ENCODE measurements around the gene DCP1B.

DCP1B gene

DNA sequence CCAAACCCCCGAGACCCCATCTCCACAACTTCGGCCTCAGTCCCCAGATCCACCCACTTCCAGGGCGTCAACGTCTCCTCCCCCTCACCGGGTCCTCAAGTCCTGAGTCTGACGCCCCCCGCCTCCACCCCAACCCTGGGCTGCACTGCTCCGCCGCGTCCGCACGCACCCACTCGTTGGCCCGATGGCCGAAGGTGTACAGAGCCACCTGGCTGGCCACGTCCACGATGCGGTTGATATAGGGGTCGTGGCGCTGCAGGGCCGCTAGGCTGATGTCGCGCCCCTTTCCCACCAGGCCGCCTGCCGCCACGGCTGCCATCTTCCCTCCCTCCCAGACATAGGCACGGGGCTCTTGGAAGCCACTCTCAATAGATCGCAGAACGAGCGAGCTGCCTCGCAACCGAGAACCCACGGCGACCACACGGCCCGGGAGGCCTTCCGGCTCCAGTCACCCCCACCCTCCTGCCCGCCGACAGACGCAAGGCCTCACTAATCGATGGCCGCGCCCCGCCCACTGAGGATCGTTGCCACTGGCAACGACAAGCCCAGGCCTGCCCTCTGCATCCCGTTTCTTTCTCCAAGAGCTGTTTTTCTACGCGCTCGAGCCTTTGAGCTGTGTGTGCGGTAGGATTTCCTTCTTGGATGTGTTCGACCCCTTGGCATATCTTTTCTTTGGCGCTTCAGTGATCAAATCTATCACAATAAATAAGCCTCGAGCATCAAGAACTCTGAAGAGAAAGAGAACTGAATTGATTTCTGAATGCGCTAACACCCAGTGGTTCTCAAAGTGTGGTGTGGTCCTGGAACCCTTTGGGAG lies at the start of gene DCP1B:
Gene DCP1B, minus strand, starts transcription at position 345 of the 817 bp plus-strand sequence. Its CDS starts 26 bp downstream, at position 319.
- DNase-seq (ENCODE audit: low spot score) = peak; percentile 94

DNA sequence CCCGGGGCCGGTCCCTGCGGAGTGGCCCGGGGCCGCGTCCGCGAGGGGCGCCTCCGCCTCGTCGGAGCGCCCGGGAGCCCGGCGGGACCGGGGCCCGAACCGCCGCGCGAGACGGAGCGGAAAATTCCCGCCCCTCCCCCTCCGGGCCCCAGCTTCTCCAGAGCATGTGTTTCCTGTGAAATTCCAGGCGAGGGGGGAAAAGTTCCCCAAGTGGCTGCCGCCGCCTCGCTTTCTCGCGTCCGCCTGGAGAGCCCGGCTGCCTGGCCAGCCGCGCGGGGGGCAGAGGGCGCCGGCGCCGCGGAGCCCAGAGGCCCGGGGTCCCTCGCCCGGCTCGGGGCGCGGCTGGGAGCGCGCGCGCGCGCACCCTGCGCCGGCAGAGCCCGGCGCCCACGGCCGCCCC lies 49.4 kb upstream of the DCP1B start:
- DNase-seq (ENCODE audit: low spot score) = no peak

DNA sequence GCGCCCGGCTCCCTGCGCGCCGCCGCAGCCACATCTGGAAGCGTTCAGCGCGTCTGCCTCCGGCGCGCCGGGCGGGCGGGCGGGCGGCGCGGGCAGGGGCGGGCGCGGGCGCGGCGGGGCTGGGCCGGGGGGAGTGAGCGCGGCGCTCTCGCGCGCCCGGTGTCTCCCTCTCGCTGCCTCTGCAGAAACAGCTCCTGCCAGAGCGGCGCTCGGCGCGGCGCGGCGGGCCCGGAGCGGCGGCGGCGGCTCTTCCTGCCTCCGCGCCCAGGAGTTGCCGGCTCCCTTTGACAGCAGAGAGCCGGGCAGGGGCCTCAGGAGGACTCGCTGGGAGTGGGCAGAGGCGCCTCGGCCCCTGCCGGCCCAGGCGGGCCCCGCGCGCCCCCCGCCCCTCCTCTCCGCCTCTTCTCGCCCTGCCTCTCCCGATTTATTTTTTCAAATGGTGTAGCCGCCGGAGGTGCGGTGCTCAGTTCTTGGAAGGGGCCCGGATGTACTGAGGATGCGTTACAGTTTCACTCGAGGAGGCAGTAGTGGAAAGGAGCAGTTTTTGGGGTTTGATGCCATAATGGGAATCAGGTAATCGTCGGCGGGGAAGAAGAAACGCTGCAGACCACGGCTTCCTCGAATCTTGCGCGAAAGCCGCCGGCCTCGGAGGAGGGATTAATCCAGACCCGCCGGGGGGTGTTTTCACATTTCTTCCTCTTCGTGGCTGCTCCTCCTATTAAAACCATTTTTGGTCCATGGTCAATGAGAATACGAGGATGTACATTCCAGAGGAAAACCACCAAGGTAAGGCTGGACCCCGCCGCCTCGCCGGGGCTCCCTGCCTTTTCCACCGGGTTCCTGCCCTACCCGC lies 48.8 kb upstream of the DCP1B start, which contains the start of gene CACNA1C:
Gene CACNA1C, plus strand, starts transcription at position 162 of the 853 bp plus-strand sequence. Its CDS starts 576 bp downstream, at position 738.
- no peak for DNase-seq (ENCODE audit: low spot score)

DNA sequence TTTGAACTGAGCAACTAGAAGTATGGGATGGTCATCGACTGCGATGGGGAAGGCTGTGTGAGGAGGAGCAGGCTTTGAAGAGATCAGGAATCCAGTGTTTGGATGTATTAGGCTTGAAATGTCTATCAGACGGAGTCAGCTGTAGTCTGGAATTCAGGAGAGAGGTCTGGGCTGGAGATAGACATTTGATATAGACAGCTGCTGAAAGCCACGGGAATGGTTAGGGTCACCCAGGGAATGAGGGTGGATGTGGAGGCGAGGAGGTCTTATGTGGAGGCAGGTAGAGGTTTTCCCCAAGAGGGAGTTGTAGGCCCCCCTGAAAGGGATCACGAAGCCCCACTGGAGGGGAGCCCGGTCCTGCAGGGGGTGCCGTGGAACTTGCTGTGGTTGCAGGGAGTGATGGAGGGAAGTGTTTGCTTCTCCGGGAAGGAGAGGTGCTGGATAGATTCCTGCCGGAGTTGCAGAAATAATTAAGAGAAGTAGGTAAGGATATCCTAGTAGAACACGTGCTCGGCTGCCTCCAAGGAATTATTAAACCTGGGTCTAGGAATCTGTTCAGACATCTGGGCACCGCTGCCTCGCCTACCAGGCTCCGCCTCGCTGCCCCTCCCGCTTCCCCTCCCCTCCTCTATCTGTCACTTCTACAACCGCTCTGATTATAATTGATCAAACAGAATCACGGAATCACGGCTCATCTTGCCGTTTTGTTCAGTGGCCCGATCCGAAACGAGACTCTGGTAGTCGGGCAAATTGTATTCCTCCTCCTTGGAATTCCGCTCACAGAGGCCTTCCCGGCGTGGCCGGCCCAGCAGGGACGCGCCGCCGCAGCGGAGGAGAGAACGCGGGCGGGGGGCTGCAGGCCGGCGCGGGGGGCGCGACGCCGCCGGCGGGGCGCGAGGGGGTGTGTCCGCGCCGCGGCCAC lies 47.7 kb upstream of the DCP1B start:
- DNase-seq (ENCODE audit: low spot score) = no peak

DNA sequence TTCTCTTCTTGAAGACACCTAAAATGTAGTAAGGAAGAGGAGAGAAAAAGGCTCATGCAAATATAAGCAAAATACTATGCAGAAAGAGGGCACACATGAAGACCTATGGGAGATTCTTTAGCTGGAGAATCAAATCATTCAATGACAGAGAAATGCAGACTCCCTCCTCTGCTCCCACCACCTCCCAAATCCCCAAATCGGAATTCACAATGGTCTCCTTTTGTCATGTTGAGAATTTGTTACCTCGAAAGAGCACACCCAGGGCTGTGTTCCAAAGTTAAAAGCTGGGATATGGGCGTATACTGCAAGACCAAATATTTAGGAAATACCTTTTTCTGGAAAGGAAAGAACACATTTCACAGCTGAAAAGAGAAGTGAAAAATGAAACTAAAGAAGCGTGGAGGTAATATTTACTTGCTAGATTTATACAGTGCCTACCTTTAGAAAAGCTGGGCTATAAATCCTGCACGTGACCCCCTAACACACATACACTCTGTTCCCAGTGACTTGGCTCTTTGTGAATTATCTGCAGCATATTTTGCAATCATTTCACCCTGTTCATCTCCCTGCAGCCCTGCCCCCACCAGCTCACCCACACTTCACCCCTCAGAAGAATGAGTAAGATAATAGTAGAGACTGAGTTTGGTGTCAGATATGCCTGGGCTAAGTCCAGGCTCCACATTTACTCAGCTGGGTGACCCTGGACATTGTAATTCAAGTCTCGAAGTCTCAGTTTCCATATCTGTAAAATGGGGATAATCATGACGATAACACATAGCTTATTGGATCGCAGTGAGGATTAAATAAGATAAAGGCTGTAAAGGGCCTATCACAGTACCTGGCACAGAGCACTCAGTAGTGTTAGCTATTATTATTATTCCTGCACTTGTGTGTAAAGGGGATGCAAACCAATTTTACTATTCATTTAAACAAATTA lies 45.6 kb upstream of the DCP1B start:
- DNase-seq (ENCODE audit: low spot score) = no peak

DNA sequence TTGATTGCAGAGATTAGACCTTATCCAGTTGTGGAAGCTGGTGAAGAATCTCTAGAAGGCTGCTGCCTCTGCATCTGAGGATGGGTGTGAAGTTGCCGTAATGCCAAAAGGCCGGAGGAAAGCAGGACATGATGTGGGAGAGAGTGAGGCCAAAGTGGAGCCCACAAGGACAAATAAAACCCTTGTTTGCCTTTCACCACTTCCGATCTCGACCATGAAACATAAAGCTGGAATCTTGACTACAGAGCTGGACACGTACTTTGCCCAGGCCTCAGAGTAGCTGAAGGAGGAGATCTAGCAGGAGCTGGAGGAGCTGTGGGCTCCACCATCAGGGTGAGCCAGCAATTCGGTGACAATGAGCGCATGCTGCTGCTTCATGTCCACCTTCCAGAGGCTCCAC lies 43.5 kb upstream of the DCP1B start:
- no peak for DNase-seq (ENCODE audit: low spot score)

DNA sequence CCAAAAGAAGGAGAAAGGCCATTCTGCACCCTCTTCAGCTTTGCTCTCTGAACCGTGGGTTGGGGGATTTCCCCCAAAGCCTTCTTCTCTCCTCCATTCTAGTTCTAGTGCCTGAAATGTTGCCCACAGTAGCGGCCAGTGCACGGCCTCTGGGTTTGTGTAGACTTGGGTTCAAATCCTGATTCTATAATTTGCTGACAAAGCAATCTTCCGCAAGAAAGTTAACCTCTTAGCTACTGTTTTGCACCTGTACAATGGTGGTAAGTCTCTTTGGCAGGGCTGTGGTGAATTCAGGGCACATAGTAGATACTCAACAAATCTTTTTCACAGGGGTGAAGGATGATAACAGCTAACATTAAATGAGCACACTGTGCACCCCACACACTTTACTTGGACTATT lies 42.7 kb upstream of the DCP1B start:
- no peak for DNase-seq (ENCODE audit: low spot score)

DNA sequence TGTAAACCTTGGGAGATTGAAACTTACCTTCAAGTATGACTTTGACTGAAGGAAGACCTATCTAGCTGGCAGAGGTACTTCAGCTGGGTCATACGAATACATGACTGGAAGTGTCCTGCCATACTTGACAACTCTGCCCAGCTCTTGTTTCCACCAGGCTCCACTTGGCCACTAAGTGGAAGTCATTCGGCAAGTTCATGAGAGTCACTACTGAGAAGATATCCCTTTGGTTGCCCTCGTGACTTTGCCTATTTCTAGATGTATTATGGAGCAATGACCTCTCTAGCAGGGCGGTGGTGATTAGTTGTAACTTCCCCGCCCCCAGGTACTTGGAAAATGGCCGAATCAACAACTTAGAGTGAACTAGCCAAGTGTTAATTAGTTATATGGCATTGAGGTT lies 39.9 kb upstream of the DCP1B start:
- no peak for DNase-seq (ENCODE audit: low spot score)

DNA sequence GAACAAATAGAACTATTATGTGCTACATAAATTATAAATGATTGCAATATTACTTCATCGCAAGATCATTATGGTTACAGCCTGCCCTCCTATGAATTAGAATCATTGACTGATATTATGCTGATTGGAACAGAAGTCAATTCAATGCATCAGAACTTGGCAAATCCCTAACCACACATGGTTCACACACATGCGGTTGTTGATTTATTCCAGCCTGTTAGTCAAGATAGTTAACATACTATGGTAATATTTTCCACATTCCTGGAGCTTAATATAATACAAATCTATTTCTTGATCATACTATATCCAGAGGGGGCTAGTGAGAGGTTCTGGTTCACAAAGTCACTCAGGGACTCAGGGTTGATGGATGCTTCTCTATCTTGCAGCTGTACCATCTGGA lies 38.8 kb upstream of the DCP1B start:
- DNase-seq (ENCODE audit: low spot score) = no peak

DNA sequence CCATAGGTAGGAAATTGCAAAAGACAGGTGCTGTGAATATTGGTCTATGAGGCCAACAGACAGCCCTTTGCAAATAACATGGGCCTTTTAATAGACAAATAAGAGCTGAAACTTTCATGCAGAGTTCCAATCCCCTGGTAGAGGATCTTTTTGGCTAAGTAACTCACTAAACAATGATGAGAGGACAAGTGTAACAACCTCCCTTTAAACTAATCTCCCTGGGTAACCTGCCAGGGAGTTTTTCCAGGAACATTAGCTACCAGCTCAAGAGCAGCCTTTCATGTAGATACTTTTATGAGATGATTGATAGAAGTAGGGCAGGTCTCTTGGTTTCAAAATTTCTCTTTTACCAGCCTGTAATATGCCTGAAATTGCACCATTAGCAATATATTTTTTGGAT lies 34.8 kb upstream of the DCP1B start:
- DNase-seq (ENCODE audit: low spot score) = no peak

DNA sequence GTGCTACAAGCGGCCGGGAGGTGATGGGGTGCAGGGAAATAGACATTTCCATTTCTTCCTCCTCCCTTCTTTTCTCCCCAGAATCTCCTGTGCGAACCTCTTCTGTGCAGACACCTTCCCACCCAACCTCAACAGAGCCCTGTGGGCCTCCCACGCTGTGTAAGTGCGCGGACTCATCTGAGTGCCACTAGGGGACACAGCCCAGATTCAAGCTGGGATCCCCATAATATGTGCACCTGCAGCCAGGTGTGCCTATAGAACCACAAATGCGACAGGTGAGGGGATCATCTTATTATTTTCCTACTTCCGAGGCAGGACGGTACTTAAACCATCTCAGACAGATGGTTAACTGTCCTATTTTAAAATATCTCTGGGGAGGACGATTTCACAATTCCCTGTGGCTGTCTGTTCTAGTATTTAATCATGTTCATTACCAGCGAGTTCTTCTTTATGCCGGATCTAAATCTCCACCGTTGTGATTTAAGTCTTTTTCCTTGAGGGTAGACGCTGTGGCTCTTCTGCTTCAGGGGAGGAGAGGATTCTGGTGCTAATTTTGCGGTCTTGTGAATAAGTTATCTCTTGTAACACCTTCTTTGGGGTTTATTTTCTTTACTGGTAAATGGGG lies 31.3 kb upstream of the DCP1B start:
- no peak for DNase-seq (ENCODE audit: low spot score)

DNA sequence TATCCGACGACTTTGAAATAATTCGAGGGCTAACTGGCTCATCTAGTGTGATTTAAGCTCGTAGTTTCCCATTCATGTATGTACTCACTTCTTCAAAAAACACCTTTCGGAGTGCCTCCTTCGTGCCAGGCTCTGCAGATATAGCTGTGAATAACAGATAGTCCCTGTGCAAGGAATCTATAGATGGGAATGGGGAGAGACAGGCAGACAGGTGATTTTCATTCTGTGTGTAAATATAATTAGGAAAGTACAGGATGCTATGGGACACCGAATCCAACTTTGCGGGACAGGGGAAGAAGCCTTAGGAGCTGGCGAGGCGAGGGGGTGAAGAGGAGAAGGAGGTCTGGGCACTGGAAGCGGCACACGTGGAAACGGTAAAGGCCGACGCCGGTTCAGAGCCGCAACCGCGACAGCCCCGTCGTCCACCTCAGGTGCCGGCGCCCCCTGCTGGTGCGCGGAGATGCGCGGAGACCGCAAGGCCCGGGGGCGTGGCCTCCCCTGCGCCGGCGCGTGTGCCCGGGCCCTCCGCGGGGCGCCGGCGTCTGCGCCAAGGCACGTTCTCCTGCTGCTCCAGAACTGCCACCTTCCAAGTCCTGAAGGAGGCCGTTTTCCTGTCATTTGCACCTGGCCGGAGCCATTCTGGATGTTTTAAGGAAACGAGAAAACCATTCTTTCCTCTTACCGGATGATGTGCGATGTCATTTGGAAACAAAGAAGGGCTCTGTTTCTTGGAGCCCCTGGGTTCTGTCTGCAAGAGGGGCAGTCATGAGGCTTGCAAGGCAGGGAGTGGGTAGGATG lies 30.6 kb upstream of the DCP1B start:
- peak; percentile 82 for DNase-seq (ENCODE audit: low spot score)

DNA sequence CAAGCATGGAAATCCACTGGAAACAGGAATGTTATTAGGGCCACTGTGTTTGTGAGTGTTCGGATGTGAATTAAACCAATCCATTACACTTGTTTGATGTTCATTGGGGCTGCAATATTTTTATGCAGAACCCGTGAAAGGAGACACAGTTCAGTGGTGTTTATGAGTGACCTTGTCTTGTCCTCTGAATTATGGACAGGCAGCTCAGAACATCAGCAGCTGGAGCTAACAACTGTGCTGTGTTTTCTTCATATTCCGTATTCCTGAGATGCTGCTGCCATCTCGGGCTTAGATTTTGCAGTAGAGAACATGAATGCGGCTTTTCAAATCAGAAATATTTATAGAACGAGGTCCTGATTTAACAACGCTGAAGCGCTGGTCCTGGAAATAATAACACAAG lies 28.2 kb upstream of the DCP1B start:
- no peak for DNase-seq (ENCODE audit: low spot score)

DNA sequence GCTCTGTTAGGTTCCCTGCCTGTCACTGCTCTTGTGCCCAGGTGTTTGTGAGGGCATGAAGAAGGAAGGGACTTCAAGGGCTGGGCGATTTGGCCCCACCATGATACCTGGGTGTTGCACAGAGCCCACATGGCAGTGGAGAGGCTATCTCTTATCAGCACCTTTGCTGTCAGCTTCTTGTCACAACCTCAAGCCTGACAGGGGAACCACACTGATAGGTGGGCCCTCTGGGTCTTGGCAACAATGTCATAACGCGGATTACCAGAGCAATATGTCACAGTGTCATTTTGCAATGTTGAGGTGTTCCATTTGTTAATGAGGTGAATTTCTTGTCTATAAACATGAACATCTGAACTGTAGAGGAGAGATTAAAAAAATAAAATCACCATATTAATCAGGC lies 25.6 kb upstream of the DCP1B start:
- no peak for DNase-seq (ENCODE audit: low spot score)

DNA sequence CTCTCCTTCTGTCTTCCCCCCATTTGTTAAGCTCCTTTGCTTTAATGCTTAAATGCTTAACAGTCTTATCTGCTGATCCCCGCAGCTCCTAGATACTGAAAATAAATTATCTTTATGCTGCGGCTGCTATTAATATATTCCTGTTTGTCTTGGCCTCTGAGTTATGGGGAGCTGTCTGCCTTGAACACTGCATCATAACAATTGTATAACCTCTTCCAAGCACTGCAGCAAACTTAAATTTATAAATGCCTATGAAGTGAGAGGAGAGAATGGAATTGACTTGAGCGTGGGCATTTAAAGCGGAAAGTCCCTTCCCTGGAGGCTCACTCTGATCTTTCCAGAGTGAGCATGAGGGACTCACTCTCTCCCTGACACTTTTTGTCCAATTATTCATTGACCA lies 23.1 kb upstream of the DCP1B start:
- DNase-seq (ENCODE audit: low spot score) = no peak

DNA sequence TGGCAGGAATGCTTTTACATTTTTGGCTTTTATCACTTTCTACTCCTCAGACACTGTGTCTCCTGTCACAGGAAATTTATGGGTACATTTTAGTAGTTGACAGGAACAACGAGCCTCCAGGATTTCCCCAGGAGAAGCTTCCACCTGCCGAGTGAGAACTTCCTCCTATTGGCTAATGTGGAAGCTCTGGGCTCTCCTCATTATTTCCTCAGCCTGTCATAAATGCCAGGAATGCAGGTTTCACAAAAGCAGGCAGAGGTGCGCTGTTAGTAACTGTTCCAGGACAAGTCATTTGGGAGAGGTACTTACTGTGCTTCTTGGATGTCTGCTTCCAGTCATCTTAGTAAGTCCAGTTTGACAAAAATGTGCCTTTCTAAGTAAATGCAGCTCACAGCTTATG lies 19.1 kb upstream of the DCP1B start:
- DNase-seq (ENCODE audit: low spot score) = no peak

DNA sequence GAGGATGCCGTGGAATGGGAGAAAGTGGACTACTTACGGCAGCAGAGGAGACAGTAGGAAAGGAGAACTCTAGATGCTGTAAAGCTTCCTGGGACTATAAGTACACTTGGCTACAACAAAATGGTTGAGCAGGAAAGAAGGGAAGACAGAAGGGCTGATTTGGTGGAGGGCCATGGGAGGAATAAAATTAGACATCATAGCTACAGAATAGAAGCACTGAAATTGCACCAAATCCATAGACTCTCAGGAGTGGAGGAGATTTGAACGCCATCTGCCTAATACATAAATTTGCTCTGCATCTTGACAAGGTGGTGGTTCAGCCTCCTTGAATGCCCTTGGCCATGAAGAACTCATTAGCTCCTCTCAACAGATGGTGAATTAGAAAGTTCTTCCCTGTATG lies 16.3 kb upstream of the DCP1B start:
- DNase-seq (ENCODE audit: low spot score) = no peak

DNA sequence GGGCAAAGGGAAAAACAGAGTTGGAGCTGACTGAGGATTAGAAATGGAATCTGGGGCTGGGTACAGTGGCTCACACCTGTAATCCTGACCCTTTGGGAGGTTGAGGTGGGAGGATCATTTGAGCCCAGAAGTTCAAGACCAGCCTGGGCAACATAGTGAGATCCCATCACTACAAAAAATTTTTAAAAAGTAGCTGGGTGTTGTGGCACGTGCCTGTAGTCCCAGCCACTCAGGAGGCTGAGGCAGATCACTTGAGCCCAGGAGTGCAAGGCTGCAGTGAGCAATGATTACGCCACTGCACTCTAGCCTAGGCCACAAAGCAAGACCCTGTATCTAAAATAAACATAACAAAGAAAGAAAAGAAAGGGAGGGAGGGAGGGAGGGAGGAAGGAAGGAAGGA lies 14.9 kb upstream of the DCP1B start:
- DNase-seq (ENCODE audit: low spot score) = no peak

DNA sequence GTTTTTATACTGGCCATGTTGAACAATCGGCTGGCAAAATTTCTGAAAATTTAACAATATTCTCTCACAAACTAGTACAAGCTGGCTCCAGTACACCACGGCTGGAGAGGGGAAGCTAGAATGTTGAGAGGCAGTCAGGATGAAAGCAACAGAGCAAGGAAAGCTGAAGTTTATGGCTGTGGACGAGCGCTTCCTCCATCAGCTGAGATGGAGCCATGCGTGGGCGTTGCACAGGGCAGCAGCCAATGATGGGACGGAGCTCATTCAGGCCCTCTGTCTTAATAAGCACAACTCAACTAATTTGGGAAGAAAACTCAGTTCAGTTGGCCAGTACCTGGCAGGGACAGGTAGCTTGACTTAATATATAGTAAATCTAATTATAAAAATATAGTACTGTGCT lies 14.1 kb upstream of the DCP1B start:
- no peak for DNase-seq (ENCODE audit: low spot score)

Data from RKO (cell line).